ENCODE results near the gene PTPN2.

DNA sequence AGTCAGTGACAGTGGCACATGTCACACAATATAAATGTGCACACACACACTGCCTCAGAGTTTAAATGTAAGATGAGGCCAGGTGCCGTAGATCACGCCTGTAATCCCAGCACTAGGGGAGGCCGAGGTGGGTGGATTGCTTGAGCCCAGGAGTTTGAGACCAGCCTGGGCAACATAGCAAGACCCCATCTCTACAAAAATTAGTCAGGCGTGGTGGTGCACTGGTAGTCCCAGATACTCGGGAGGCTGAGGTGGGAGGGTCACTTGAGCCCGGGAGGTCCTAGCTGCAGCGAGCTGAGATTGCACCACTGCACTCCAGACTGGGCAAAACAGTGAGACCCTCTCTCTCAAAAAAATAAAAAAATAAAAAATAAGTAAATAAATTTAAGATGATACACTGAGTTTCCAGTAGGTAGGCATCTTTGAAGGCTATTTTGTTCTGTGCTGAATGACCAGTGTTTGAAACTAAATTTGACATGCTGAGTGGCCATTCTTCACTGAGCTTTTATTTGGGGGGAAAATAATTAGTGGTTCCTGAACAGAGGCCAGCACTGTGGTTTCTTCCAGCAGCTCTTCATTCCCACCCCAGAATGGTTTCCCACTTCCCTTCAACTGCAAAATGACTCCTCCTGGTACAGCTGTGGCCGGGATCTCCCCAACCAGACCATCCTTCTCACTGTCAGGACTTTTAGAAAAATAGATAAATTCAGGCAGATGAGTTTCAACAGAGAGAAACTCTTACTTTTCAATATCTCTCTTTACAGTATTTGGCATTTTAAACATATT is 136.3 kb downstream of the PTPN2 start:
- TF ChIP-seq GATA2 (IDR thresholded peaks at IDR 0.05; ENCODE audit: low read depth, low read length) (no peak), GATA3 (IDR thresholded peaks at IDR 0.05; ENCODE audit: low read depth, low read length) (no peak)
